Peyer's patch (tissue), 4 donors: Measurements from ENCODE around the gene PTF1A. TPM values are rescaled to one million over a fixed set of nuclear protein-coding genes. Genes with fewer than 3 reads are reported as not detected.
"Not testable (repeated sequence)": the region's sequence is repeated elsewhere in the genome, so short reads cannot be mapped to it uniquely, and the experiment has no call there.

ENCODE experiments used
- DNase-seq, 3 donors: peaks; one replicate each; pipeline ENCODE4 v3.0.0-alpha.2; 2017 to 2019
- H3K27ac ChIP-seq, 4 donors: fragments of 200-600 bp; sonication (generic); one replicate each; pipeline ENCODE4 v1.5.1; 2016 to 2019
- H3K27me3 ChIP-seq, 2 donors: fragments of 200-600 bp; sonication (generic); one replicate each; pipeline ENCODE4 v1.5.1; 2019
- H3K36me3 ChIP-seq, 3 donors: fragments of 200-600 bp; sonication (generic); one replicate each; pipeline ENCODE4 v1.5.1; 2016 to 2019
- H3K4me1 ChIP-seq, 4 donors: fragments of 200-600 bp; sonication (generic); one replicate each; pipeline ENCODE4 v1.5.1; 2016 to 2019
- H3K4me3 ChIP-seq, 4 donors: fragments of 200-600 bp; sonication (generic); 1 replicate in 3 of 4; 2 replicates in 1 of 4; pipeline ENCODE4 v1.5.1; 2016 to 2019; ENCODE audit warnings: mild to moderate bottlenecking in 1 of 4
- H3K9me3 ChIP-seq, 4 donors: fragments of 200-600 bp; sonication (generic); one replicate each; pipeline ENCODE4 v1.5.1; 2016 to 2019; ENCODE audit warnings: mild to moderate bottlenecking in 1 of 4
- POLR2A ChIP-seq, 2 donors: fragments of 450-650 bp; IDR thresholded peaks; one replicate each; pipeline ENCODE4 v1.5.1; 2017; ENCODE audit warnings: antibody characterized with exemption in 2 of 2, mild to moderate bottlenecking in 2 of 2, moderate library complexity in 2 of 2
- small RNA-seq, 2 donors: library from RNA; depleted of rRNA; stranded (forward); fragments of <200 nt; gene quantifications; one replicate each; pipeline ENCODE3, GENCODE V24; 2016
- total RNA-seq, 4 donors: library from RNA; depleted of rRNA; stranded (reverse); fragments of >200 nt; gene quantifications; one replicate each; pipeline ENCODE4 v1.1.0, GENCODE V29; 2016
- TF ChIP-seq, protein P1 (sequence below), 6 experiments: fragments of 450-650 bp in 4 of 6; fragments of 200-600 bp in 2 of 6; sonication (generic) in 1 of 6; IDR thresholded peaks; one replicate each; pipeline ENCODE4 v1.5.1; 2017 to 2019; ENCODE audit warnings: antibody characterized with exemption in 6 of 6, mild to moderate bottlenecking in 3 of 6, moderate library complexity in 1 of 6

Gene PTF1A
- total RNA-seq, 4 donors from 2014 or later: not detected

GRCh38 chr10:23238015-23238414 is 45.9 kb downstream of the PTF1A start:
- no peak for TF ChIP-seq POLR2A (IDR thresholded peaks at IDR 0.05)
- TF ChIP-seq, protein P1, sequence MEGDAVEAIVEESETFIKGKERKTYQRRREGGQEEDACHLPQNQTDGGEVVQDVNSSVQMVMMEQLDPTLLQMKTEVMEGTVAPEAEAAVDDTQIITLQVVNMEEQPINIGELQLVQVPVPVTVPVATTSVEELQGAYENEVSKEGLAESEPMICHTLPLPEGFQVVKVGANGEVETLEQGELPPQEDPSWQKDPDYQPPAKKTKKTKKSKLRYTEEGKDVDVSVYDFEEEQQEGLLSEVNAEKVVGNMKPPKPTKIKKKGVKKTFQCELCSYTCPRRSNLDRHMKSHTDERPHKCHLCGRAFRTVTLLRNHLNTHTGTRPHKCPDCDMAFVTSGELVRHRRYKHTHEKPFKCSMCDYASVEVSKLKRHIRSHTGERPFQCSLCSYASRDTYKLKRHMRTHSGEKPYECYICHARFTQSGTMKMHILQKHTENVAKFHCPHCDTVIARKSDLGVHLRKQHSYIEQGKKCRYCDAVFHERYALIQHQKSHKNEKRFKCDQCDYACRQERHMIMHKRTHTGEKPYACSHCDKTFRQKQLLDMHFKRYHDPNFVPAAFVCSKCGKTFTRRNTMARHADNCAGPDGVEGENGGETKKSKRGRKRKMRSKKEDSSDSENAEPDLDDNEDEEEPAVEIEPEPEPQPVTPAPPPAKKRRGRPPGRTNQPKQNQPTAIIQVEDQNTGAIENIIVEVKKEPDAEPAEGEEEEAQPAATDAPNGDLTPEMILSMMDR (IDR thresholded peaks at IDR 0.05): no peak
- Histone ChIP-seq H3K36me3 (no peaks in the 10 kb centered on the region), H3K4me1 (no peaks in the 10 kb centered on the region), H3K27me3 (no peaks in the 10 kb centered on the region), H3K4me3 (no peak overlapping the region), H3K9me3 (peaks cover 0 to 3% (median 0%) of the 10 kb centered on the region in 4 donors), H3K27ac (no peak overlapping the region)
- DNase-seq: no peak

- not testable (repeated sequence) for H3K4me1 ChIP-seq, H3K27ac ChIP-seq, H3K36me3 ChIP-seq, H3K9me3 ChIP-seq, H3K4me3 ChIP-seq, DNase-seq, H3K27me3 ChIP-seq
These were observed 49.7 kb downstream of the PTF1A start for GRCh38 chr10:23241779-23242178.

Small RNAs within 50 kb of the gene (small RNA-seq; reads per million reads assigned to genes)
- gene RF00561: 0 reads per million in 2 donors

Other genes with a start within 250 kb of the PTF1A start
- gene MSRB2, start 96.7 kb upstream of the PTF1A start, total RNA-seq: 10 to 100 TPM in 3 of 4 donors, 1 to 10 TPM in 1; 9.1 to 17.6 (median 13.8) TPM
- gene C10orf67, start 152.5 kb downstream of the PTF1A start, total RNA-seq: 1 to 10 TPM in 1 of 4 donors, not detected in 3; 1.2 TPM
- 10 to 100 TPM in 1 of 4 donors, 1 to 10 TPM in 3; 5.8 to 11.2 (median 8.3) TPM for gene OTUD1, start 246.8 kb downstream of the PTF1A start, total RNA-seq